ENCODE data around the gene LHX3. TPM values are rescaled to one million over a fixed set of nuclear protein-coding genes. Genes with fewer than 3 reads are reported as not detected.

Gene LHX3
- total and polyA plus RNA-seq, 2 experiments from 2014 or later, result not detected

DNA sequence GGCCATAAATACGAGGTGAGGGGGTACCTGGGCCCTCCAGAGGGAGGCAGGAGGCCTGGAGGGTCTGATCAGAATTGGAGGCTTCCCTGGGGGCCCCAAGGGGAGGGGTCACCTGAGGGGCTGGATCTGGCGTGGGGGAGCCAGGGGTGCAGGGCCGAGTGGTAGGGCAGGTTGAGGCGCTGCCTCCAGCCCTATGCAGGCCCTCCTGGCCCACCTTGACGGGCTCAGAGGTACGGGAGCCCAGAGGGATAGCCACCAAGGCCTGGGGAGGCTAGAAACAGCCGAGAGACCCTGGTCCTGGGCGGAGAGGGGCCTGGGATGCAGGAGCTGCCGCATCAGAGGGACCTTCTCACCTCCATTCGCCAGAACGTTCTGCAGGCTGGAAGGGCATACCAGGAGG lies 24.3 kb downstream of the LHX3 start:
- Histone ChIP-seq H3K9me3 (ENCODE audit: low read depth) (no peaks in the 10 kb centered on the region), H3K4me1 (ENCODE audit: low read depth) (no peaks in the 10 kb centered on the region), H3K4me3 (no peak overlapping the region), H3K27me3 (peaks cover 3% of the 10 kb centered on the region), H3K36me3 (no peaks in the 10 kb centered on the region), H3K27ac (no peak overlapping the region)
- TF ChIP-seq, protein P1, sequence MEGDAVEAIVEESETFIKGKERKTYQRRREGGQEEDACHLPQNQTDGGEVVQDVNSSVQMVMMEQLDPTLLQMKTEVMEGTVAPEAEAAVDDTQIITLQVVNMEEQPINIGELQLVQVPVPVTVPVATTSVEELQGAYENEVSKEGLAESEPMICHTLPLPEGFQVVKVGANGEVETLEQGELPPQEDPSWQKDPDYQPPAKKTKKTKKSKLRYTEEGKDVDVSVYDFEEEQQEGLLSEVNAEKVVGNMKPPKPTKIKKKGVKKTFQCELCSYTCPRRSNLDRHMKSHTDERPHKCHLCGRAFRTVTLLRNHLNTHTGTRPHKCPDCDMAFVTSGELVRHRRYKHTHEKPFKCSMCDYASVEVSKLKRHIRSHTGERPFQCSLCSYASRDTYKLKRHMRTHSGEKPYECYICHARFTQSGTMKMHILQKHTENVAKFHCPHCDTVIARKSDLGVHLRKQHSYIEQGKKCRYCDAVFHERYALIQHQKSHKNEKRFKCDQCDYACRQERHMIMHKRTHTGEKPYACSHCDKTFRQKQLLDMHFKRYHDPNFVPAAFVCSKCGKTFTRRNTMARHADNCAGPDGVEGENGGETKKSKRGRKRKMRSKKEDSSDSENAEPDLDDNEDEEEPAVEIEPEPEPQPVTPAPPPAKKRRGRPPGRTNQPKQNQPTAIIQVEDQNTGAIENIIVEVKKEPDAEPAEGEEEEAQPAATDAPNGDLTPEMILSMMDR (IDR thresholded peaks at IDR 0.05; ENCODE audit: low read depth, low read length), result no peak
- no peak for DNase-seq (ENCODE audit: low read depth in 1 of 2, low spot score in 1 of 2)

DNA sequence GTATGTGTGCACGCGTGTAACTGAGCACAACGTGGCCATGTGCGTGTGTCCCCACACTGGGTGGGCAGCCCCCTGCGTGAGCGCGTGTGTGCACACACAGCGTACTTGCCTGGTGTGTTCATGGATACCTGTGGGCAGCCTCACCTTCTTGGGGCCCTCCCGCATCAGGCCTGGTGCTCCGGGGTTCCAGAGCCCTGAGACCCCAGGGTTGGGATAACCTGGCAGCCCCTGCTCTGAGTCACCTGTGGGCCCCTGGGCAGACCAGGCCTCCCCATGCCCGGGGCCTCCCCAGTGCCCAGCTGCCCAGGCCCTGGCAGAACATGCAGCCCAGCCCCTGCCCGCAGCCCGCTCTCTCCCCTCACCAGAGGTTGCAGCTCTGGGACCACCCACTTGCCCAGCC lies 25.2 kb downstream of the LHX3 start:
- Histone ChIP-seq H3K36me3 (no peaks in the 10 kb centered on the region), H3K4me3 (no peak overlapping the region), H3K27me3 (peaks cover 3% of the 10 kb centered on the region), H3K9me3 (ENCODE audit: low read depth) (no peaks in the 10 kb centered on the region), H3K4me1 (ENCODE audit: low read depth) (no peaks in the 10 kb centered on the region), H3K27ac (no peak overlapping the region)
- TF ChIP-seq, protein P1 (IDR thresholded peaks at IDR 0.05; ENCODE audit: low read depth, low read length), result no peak
- DNase-seq (ENCODE audit: low read depth in 1 of 2, low spot score in 1 of 2), result no peak

DNA sequence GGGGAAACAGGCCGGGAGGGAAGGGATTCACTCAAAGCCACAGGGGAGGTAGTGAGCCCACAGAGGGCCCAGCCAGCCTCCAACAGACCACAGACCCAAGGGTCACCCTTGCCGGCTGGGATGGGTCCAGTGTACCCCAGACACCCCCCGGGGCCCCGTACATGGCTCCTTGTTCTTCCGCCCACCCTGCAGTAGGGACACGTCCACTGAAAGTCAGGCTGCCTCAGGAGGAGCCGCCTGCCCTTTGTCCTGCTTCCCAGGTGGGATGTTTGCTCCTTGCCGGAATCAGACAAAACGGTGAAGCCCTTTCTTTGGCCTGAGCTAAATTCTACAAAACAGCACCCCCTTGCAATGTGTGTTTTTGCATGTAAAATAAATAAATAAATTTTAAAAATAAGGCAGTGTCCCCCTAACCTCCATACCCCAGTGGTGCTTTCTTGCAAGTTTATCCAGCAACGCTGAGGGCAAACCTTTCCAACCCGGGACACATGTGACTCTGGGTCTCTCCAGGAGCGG lies 25.8 kb downstream of the LHX3 start:
- no peak overlapping the region for H3K4me3 ChIP-seq
- DNase-seq (ENCODE audit: low read depth in 1 of 2, low spot score in 1 of 2), result no peak
- H3K4me1 ChIP-seq (ENCODE audit: low read depth), result no peaks in the 10 kb centered on the region
- H3K9me3 ChIP-seq (ENCODE audit: low read depth), result no peaks in the 10 kb centered on the region
- no peak overlapping the region for H3K27ac ChIP-seq
- H3K36me3 ChIP-seq, result no peaks in the 10 kb centered on the region
- peaks cover 3% of the 10 kb centered on the region for H3K27me3 ChIP-seq
- TF ChIP-seq, protein P1 (IDR thresholded peaks at IDR 0.05; ENCODE audit: low read depth, low read length), result no peak

DNA sequence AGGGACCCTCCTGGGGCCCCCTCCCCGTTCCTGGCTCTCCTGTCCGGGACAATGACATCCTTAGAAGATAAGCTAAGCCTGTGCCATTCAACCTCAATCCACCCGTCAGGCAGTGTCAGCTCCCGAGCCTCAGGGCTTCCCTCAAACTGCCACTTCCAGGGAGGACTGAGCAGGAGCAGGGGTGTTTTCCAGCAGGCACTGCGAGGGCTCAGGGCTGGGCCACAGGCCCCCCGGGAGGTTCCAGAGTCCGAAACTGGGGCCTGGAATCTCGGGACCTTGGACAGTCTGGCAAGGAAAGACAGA lies 26.2 kb downstream of the LHX3 start:
- Histone ChIP-seq H3K4me3 (no peak overlapping the region), H3K27me3 (peaks cover 3% of the 10 kb centered on the region), H3K36me3 (no peaks in the 10 kb centered on the region), H3K27ac (no peak overlapping the region), H3K9me3 (ENCODE audit: low read depth) (no peaks in the 10 kb centered on the region), H3K4me1 (ENCODE audit: low read depth) (no peaks in the 10 kb centered on the region)
- DNase-seq (ENCODE audit: low read depth in 1 of 2, low spot score in 1 of 2), result no peak
- TF ChIP-seq, protein P1 (IDR thresholded peaks at IDR 0.05; ENCODE audit: low read depth, low read length), result no peak

DNA sequence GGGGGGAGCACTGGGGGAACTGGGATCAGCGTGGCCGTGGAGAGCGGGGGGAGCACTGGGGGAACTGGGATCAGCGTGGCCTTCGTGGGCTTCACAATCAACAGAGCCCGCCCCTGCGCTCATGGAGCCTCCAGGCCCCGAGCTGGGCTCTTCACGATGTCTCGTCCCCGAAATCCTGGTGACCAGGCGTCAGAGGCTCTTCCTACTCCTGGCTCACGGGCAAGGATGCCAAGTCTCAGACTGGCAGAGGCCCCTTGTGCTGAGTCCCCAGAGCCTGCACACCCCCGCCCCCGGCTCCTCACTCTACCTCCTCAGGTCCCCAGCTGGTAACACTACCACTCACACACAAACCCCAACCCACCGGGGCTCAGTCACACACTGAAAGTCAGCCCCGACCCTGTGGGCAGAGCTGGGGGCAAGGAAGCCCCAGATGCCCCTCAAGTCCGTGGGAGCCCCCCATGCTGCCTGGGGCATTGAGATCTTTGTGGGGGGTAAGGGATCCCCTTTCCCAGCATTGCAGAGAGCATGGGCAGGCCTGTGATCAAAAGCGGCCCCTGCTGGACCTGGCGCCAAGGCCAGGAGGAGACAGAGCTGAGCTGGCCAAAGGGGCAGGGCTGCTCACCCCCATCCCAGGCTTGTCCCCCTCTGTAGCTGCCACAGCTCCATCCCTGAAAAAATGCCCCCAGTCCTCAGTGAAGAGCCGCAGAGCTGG lies 26.7 kb downstream of the LHX3 start:
- no peak for DNase-seq (ENCODE audit: low read depth in 1 of 2, low spot score in 1 of 2)
- TF ChIP-seq, protein P1 (IDR thresholded peaks at IDR 0.05; ENCODE audit: low read depth, low read length), result no peak
- no peaks in the 10 kb centered on the region for H3K4me1 ChIP-seq (ENCODE audit: low read depth)

More for the DNA sequence above, 26.7 kb downstream of the LHX3 start:
- H3K27me3 ChIP-seq, result peaks cover 3% of the 10 kb centered on the region
- H3K9me3 ChIP-seq (ENCODE audit: low read depth), result no peaks in the 10 kb centered on the region
- H3K36me3 ChIP-seq, result no peaks in the 10 kb centered on the region
- no peak overlapping the region for H3K27ac ChIP-seq
- no peak overlapping the region for H3K4me3 ChIP-seq
